Measurements from ENCODE around the gene LRTM2.

DNA sequence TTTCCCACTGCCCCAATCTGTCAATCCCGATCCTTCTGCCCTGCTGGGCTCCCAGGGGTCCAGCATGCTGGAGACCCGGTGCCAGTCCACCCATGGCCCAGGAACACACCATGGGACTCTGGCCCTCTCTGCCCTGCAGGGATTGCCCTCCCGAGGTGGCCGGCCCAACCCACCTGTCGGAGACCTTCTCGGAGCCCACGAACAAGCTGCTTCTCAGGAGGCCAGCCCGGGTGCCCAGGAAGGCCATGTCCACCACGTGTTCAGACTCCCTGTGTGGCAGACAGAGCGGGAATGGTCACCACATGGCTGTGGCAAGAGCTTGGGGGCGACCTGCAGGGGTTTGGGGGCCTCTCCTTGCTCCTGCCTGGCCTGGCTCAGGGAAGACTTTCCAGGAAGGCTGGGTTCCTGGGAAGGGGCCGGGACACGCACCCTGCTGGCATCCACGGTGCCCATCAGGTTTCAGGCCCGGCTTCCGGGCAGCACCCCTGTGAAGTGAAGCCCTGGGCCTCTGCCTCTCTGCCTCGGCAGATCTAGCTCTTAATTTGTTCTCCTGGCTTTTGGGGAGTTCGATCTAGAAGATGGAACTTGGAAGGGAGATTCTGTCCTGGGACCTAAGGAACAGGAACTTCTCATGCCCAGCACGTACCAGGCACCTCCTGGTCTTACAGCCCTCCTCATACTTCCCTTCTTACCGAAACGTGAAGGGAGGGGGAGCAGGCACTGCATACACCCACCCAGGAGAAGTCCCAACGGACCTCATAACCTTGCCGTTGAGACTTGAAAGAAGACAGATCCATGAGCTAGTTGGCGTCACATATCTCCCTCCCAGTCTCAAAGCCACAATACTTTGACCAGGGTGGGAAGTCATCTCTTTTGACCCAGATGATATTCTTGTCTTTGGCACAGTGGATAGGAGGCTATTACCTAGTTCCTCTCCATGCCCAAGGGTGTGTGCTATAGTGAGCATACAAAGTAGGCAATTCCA lies 26.3 kb downstream of the LRTM2 start:
- TF ChIP-seq, protein P1, sequence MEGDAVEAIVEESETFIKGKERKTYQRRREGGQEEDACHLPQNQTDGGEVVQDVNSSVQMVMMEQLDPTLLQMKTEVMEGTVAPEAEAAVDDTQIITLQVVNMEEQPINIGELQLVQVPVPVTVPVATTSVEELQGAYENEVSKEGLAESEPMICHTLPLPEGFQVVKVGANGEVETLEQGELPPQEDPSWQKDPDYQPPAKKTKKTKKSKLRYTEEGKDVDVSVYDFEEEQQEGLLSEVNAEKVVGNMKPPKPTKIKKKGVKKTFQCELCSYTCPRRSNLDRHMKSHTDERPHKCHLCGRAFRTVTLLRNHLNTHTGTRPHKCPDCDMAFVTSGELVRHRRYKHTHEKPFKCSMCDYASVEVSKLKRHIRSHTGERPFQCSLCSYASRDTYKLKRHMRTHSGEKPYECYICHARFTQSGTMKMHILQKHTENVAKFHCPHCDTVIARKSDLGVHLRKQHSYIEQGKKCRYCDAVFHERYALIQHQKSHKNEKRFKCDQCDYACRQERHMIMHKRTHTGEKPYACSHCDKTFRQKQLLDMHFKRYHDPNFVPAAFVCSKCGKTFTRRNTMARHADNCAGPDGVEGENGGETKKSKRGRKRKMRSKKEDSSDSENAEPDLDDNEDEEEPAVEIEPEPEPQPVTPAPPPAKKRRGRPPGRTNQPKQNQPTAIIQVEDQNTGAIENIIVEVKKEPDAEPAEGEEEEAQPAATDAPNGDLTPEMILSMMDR (IDR thresholded peaks at IDR 0.05): no peak
- TF ChIP-seq EZH2phosphoT487 (IDR thresholded peaks at IDR 0.05) (no peak), EZH2 (IDR thresholded peaks at IDR 0.05) (no peak)
